ENCODE results near the gene RNU1-3. TPM values are rescaled to one million over a fixed set of nuclear protein-coding genes. Genes with fewer than 3 reads are reported as not detected.
A peak's percentile ranks its signal among the peaks of the same experiment; 100 is the strongest.
"Not testable (repeated sequence)": the region's sequence is repeated elsewhere in the genome, so short reads cannot be mapped to it uniquely, and the experiment has no call there.

Gene RNU1-3
- total RNA-seq, 2 donors from 2014 or later: 1,100 to 1,278 TPM

GRCh38 chr1:16621300-16621658 is 45.5 kb downstream of the RNU1-3 start:
- Mint-ChIP-seq H3K9me3 (no peaks in the 10 kb centered on the region), H3K36me3 (ENCODE audit: insufficient read depth in 2 of 2) (peaks cover 0 to 4% of the 10 kb centered on the region in 2 donors), H3K27me3 (ENCODE audit: low read depth) (no peaks in the 10 kb centered on the region), H3K4me1 (ENCODE audit: low read depth) (no peaks in the 10 kb centered on the region), H3K27ac (no peak overlapping the region), H3K4me3 (no peak overlapping the region)
- ATAC-seq (replicated peaks in 1 of 2): no peak
- DNase-seq: no peak

- not testable (repeated sequence) for H3K9me3 Mint-ChIP-seq; H3K27me3 Mint-ChIP-seq (ENCODE audit: low read depth); H3K36me3 Mint-ChIP-seq (ENCODE audit: insufficient read depth in 2 of 2); H3K27ac Mint-ChIP-seq; ATAC-seq (replicated peaks in 1 of 2); H3K4me1 Mint-ChIP-seq (ENCODE audit: low read depth); DNase-seq; H3K4me3 Mint-ChIP-seq
These were observed 46.8 kb downstream of the RNU1-3 start for GRCh38 chr1:16619803-16620501.

GRCh38 chr1:16618719-16619118 is 48.0 kb downstream of the RNU1-3 start:
- H3K4me3 Mint-ChIP-seq: no peak overlapping the region
- no peaks in the 10 kb centered on the region for H3K4me1 Mint-ChIP-seq (ENCODE audit: low read depth)
- H3K27ac Mint-ChIP-seq: no peak overlapping the region
- no peaks in the 10 kb centered on the region for H3K9me3 Mint-ChIP-seq
- H3K36me3 Mint-ChIP-seq (ENCODE audit: insufficient read depth in 2 of 2): no peaks in the 10 kb centered on the region
- ATAC-seq (replicated peaks in 1 of 2) (no peak), DNase-seq (peak in 1 of 2 donors; percentile 5)
- no peaks in the 10 kb centered on the region for H3K27me3 Mint-ChIP-seq (ENCODE audit: low read depth)

- no peaks in the 10 kb centered on the region for H3K36me3 Mint-ChIP-seq (ENCODE audit: insufficient read depth in 2 of 2)
- no peaks in the 10 kb centered on the region for H3K9me3 Mint-ChIP-seq
- no peaks in the 10 kb centered on the region for H3K27me3 Mint-ChIP-seq (ENCODE audit: low read depth)
- ATAC-seq (replicated peaks in 1 of 2) (no peak), DNase-seq (peak in 1 of 2 donors; percentile 0)
- no peak overlapping the region for H3K4me3 Mint-ChIP-seq
- no peak overlapping the region for H3K27ac Mint-ChIP-seq
- H3K4me1 Mint-ChIP-seq (ENCODE audit: low read depth): no peaks in the 10 kb centered on the region
These were observed 48.8 kb downstream of the RNU1-3 start for GRCh38 chr1:16617778-16618580.

- H3K4me3 Mint-ChIP-seq: no peak overlapping the region
- H3K9me3 Mint-ChIP-seq: no peaks in the 10 kb centered on the region
- H3K27me3 Mint-ChIP-seq (ENCODE audit: low read depth): no peaks in the 10 kb centered on the region
- H3K36me3 Mint-ChIP-seq (ENCODE audit: insufficient read depth in 2 of 2): no peaks in the 10 kb centered on the region
- ATAC-seq (replicated peaks in 1 of 2) (no peak), DNase-seq (peak in 1 of 2 donors; percentile 9)
- no peak overlapping the region for H3K27ac Mint-ChIP-seq
- no peaks in the 10 kb centered on the region for H3K4me1 Mint-ChIP-seq (ENCODE audit: low read depth)
These were observed 49.6 kb downstream of the RNU1-3 start for GRCh38 chr1:16617114-16617631.

Other genes with a start within 250 kb of the RNU1-3 start
- not detected for gene SPATA21, start 229.5 kb downstream of the RNU1-3 start, total RNA-seq
- 10 to 100 TPM; 80.4 to 84.5 TPM for gene NECAP2, start 226.2 kb downstream of the RNU1-3 start, total RNA-seq
- gene RNU1-1, start 152.7 kb downstream of the RNU1-3 start, total RNA-seq: 1,000 to 10,000 TPM; 1,100 to 1,278 TPM
- 10 to 100 TPM; 14.7 to 17.6 TPM for gene NBPF1, start 53.4 kb downstream of the RNU1-3 start, total RNA-seq
- gene RNU1-4, start 73.6 kb upstream of the RNU1-3 start, total RNA-seq: 1,000 to 10,000 TPM; 1,100 to 1,278 TPM
- 1,000 to 10,000 TPM; 1,100 to 1,278 TPM for gene RNU1-2, start 229.0 kb upstream of the RNU1-3 start, total RNA-seq

All from activated T-cell treated with anti-CD3 and anti-CD28 coated beads, Interleukin-2, amount 50 U/mL, for 72 hours (primary cell).